ENCODE data around the gene ZNF784.

- no peak for TF ChIP-seq GATA2 (IDR thresholded peaks at IDR 0.05; ENCODE audit: low read depth, low read length)
- no peak for TF ChIP-seq GATA3 (IDR thresholded peaks at IDR 0.05; ENCODE audit: low read depth, low read length)
These were observed 46.6 kb upstream of the ZNF784 start for GRCh38 chr19:55671054-55671378.

Data from SH-SY5Y (cell line).